CD4-positive, alpha-beta T cell treated with Interleukin-15 for 1 hour (primary cell): ENCODE results near the gene RIMS1.

Experiments used
- DNase-seq: peaks from one replicate; pipeline ENCODE4 v3.0.0-alpha.2; 2020

RIMS1 gene

GRCh38 chr6:72132427-72132826 lies 246.1 kb downstream of the RIMS1 start:
- no peak for DNase-seq

GRCh38 chr6:72132851-72133250 lies 246.5 kb downstream of the RIMS1 start:
- DNase-seq: no peak

DNA sequence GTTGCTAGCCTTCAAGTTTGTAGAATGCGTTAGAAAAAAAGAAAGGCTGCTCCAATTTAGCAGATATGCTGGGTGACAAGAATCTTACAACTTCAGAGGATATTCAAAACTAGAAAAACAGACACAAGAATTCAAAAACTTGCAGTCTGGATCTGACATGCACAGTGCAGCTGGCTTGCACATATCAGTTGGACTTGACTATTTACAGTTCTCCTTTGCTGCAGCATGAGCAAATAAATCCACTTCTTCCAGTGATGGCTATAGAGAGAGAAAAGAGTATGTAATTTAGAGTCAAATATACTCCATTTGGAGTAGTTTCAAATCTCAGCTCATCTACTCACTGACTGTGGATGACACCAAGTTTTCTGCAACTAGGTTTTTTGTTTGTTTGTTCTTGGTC lies 247.0 kb downstream of the RIMS1 start:
- no peak for DNase-seq

- DNase-seq: no peak
Measured at GRCh38 chr6:72140795-72141194, 254.4 kb downstream of the RIMS1 start.

DNA sequence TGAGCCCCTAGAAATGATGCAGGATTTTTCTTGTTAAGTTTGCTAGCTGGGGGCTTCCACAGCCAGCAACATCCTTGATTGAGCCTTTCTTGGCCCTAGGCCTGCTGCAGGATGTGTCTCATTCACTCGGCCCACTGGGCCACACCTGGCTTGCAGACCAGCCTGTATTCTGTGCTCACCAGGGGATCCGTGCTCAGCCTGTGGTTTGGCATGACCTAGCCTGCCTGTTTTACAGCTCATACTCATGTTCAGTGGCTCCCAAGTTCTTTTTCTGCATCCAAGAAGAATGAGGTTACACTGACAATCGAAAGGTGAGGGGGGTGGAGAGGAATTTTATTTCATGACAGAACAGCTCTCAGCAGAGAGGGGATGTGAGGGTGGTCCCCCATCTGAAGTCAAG lies 263.4 kb downstream of the RIMS1 start:
- DNase-seq: no peak

DNA sequence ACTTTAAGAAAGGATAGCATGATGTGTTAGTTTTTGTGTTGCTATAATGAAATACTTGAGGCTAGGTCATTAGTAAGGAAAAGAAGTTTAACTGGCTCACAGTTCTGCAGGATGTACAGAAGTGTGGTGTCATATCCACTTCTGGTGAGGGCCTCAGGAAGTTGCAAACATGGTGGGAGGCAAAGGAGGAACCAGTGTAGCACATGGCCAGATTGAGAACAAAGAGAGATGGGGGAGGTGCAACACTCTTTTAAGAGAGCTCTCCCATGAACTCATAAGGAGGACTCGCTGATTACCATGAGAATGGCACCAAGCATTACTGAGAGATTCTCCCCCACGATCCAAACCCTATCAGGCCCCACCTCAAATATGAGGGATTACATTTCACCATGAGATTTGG lies 265.4 kb downstream of the RIMS1 start:
- no peak for DNase-seq

DNA sequence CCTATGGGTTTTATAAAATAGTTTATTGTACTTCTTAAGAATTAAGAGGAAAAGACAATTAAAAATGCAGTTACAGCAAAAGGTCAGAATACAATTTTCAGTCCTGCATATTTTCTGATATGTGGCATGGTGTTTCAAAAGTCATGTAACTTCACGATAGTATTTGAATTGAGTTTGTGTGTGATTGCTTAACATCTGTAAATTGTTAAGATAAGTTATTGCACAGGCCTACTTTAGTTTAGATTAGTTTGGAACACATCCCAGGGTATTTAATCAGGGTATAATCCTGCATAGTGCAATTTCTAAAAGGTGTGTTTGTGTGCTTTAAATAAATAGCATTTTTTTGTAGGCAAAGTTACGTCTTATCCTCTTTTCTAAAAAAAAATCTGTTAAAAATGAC lies 289.6 kb downstream of the RIMS1 start:
- no peak for DNase-seq

GRCh38 chr6:72182337-72183246 lies 296.2 kb downstream of the RIMS1 start:
- no peak for DNase-seq

GRCh38 chr6:72203983-72204382 lies 317.6 kb downstream of the RIMS1 start:
- DNase-seq: no peak

- no peak for DNase-seq
Measured at GRCh38 chr6:72205500-72205899, 319.1 kb downstream of the RIMS1 start.

GRCh38 chr6:72206606-72207005 lies 320.3 kb downstream of the RIMS1 start:
- DNase-seq: no peak

DNA sequence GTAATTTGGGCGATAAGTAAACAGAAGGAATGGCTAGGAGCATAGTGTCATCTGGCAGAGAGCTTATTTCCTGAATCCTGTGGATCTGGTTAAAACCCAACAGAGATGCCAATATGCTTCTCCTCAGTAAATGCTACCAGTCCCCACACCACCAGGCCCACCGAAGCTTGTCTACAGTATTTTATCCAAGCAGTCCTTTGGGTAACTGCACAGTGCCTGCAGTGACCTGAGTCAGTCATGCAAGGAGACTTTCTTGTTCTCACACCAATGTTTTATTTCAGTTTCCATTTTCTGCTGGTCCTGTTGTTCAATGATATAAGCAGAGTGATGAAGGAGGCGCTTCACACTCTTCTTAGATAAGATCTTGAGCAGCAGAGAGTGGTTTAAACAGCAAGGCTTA lies 326.3 kb downstream of the RIMS1 start:
- DNase-seq: no peak

DNA sequence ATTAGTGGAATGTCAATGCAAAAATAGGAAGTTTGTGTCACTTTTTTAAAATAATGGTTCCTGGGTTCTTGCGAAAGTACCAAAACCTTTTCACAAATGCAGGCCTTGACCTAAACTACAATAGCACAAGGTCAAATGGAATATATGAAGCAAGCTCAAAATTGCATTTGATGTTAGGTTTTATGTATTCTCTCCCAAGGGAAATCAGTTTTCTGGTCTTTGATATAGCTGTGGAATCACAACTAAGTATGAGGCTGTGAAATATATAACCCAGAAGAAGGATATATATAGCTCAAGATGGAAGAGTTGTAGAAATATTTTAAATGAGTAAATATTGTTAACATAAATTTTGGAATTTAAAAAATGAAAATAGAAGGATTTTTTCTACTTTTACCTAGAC lies 327.3 kb downstream of the RIMS1 start:
- DNase-seq: no peak

DNA sequence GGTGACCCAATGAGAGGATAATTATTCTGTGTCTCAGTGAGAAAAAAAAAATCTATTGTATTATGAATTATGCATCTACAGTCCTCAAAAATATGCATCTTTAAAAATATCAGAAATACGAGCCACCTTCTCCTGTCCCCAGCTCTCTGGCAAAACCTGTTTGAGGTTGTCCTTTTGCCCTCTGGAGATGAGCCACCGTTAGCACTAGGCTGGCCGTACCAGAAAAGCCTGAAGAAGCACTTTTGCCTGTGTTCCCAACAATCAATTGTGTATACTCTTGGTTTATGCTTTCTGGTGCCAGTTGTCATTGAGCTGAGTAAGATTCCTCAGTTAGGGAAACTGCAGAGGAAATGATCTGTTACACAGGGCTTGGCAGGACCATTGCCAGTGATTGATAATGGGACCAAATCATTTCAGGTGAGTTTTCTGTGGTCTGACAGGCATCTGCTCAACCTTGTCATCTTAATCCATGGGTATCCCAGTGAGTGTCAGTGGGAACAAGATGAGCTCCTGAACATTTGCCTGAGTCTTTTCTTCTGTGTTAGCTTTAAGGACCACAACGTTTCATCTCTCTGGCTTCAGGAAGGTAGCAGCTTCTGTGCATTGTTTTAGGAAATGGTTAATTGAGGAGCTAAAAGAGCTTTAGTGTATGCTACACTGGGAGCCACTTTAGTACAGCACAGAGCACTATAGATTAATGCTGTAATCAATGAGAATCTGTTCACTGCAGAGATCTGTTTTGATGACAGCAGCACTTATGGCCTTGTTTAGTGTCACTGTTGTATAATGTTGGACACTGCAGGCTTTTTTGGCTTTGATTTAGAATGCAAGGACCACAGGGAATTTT lies 330.1 kb downstream of the RIMS1 start:
- no peak for DNase-seq

DNA sequence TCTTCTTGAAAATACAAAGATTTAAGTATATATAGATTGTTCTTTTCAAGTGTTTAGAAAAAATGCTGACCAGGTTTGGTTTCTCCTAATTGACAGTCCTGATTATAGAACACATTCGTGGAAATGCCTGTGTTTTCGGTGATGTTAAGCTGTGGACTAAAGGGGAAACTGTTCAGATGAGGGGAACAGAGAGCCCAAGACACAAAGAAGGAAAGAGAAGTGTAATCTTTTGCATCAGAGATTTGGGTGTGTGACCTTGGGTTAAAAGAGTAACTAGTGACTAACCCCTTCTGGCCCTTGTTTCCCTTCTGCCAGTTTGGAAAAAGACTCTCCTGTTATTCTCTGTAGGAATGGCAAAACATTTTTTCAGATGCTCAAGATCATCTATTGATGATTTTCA lies 331.3 kb downstream of the RIMS1 start:
- no peak for DNase-seq

DNA sequence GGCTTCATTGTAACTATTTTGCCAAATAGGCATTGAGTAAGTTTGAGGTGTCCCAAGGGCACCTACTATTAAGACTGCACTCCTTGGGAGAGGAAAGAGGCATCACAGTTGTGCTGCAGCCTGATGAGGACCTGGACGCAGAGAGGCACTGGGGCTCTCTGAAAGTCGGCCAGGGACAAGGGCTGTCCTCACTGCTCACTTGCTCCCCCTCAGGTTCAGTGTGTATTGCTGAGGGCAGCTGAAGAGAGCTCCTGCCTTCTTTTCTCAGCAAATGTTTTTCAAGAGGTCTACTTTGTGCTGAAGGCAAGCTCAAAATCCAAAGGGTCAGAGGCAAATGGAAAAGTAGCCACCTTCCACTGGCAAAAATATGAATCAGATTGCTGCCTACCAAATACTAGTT lies 331.8 kb downstream of the RIMS1 start:
- DNase-seq: no peak

DNA sequence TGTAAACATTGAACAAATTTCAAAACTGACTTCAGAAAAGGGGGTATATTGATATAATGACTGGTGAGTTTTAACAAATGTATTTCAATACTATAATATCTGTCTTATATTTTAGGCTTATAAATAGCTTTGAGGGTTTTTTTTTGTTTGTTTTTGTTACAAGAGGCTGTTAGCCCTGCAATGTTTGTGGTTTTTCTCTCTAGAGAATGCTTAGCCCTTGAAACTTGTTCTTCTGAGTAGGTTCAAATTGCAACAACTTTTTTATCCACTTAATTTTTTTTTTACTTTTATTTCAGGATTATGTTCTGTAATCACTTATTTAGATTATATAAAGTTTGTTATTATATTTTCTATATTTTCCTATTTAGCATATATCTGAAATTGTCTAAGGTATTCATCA lies 333.2 kb downstream of the RIMS1 start:
- DNase-seq: no peak

GRCh38 chr6:72238021-72238420 lies 351.7 kb downstream of the RIMS1 start:
- DNase-seq: no peak

DNA sequence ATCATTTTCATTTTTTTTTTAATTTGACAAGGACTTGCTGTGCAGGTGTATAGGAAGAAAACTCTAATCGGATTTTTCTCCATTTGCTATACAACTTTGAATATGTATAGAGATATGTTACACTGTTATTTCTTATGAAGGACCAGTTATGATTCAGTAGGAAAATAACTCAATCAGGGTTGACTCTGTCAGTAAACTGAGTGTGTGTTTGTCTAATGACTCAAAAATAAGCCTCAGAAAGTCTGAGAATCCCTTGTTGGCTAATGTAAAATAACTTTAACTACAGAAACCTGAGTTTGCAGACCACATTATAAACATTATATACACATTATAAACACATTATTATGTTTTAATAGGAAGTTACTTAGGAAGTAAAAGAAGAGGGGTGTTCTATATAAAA lies 352.6 kb downstream of the RIMS1 start:
- DNase-seq: no peak

GRCh38 chr6:72245565-72245964 lies 359.2 kb downstream of the RIMS1 start:
- no peak for DNase-seq

- no peak for DNase-seq
Measured at GRCh38 chr6:72246926-72247325, 360.6 kb downstream of the RIMS1 start.

- no peak for DNase-seq
Measured at GRCh38 chr6:72248621-72249020, 362.3 kb downstream of the RIMS1 start.

DNA sequence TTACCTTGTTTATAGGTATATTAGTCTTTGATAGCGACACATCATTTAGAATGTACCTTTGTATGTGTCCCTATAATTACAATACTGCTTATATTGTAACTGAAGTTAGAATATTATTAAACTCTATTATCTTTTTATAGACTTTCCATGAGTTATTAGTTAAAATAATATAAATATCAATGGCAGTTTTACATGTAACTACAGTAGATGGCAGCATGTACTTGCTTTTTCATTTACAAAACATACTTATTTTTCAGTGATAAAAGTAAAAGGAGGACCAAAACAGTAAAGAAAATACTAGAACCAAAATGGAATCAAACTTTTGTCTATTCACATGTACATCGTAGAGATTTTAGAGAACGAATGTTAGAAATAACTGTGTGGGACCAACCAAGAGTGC lies 364.3 kb downstream of the RIMS1 start:
- no peak for DNase-seq

GRCh38 chr6:72260489-72260888 lies 374.1 kb downstream of the RIMS1 start:
- DNase-seq: no peak
